ENCODE data around the gene ADAM19.

Gene ADAM19

DNA sequence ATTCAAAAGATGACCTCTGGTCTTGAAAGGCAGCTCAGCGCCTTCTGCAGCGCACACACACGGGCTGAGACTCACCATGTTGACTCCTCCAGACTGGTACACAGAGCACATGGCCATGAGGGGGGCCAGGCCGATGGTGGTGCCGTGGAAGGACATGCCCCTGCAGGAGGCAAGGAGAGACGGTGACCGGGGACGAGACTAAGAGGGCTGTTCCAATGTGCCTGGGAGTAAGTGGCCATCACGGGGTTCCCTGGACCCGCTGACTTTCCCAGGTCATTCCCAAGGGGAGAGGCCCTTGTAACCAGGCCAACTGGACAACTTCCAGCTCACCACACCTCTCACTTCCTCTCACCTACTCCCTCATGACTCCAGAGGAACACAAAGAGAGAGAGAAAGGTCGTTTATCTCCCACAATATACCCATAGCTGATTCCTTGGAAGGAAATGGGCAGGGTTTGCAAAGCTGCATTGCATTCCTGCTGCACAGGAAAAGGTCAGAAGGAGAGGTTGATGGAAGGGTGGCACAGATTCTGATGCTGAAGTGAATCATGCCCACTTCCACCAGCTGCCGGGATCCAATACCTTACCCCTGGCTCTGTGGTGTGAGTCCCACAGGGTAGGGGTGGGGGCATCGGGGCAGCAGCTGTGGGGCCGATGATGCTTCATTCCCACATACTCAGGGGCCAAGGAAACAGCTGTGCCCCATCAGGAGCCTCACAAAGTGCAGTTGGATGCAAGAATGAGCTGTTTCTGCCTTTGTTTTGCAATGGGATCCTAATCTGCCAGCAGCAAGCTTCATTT lies 68.4 kb downstream of the ADAM19 start:
- in situ Hi-C loops (cut with MboI; ENCODE audit: low sequenced_read_pairs, unreplicated experiment): no loop called here
- DNase-seq (ENCODE audit: low spot score): no peak
- TF ChIP-seq, protein P1, sequence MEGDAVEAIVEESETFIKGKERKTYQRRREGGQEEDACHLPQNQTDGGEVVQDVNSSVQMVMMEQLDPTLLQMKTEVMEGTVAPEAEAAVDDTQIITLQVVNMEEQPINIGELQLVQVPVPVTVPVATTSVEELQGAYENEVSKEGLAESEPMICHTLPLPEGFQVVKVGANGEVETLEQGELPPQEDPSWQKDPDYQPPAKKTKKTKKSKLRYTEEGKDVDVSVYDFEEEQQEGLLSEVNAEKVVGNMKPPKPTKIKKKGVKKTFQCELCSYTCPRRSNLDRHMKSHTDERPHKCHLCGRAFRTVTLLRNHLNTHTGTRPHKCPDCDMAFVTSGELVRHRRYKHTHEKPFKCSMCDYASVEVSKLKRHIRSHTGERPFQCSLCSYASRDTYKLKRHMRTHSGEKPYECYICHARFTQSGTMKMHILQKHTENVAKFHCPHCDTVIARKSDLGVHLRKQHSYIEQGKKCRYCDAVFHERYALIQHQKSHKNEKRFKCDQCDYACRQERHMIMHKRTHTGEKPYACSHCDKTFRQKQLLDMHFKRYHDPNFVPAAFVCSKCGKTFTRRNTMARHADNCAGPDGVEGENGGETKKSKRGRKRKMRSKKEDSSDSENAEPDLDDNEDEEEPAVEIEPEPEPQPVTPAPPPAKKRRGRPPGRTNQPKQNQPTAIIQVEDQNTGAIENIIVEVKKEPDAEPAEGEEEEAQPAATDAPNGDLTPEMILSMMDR (IDR thresholded peaks at IDR 0.05; ENCODE audit: borderline replicate concordance, control extremely low read depth, extremely low read depth, insufficient read depth, missing control alignments): no peak

DNA sequence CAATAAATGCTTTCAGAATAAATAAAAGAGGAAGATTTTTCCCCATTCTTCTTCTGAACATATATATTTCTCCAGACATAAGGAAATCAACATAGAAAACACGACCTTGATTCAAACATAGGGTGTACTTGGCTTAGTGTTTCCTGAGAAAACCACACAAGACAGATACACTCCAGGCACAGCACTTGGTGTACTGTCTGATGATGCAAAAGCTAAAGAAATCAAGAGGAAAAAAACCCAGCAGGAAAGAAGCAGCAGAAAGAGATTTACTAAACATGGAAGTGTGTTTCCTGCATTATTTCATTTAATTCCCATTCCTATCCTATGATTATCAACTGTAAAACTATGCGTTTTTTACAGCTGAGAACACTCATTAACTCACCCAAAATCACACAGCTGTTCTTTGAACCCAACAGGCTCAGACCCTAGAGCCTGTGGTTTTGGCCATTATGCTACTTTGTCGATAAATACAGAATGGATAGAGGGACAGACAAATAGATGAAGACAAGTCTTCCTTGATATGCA lies 69.4 kb downstream of the ADAM19 start:
- in situ Hi-C loops (cut with MboI; ENCODE audit: low sequenced_read_pairs, unreplicated experiment): no loop called here

DNA sequence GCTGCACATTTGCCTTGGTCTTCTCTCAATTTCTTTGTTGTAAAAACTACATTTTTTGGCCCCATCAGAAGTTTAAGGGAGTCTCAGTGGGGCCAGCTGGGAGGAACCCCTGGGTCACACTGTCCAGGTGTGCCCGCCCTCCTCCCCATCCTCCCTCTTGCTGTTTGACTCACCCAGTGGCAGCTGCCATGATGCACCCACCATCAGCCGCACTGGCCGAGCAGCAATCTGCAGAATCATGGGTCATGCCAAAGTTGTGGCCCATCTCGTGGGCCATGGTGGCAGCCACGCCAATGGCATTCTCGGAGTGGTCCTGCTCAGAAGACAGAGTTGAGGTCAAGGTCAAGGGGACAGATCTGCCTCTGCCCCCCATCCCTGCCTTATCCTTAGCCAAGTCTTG lies 70.1 kb downstream of the ADAM19 start:
- in situ Hi-C loops (cut with MboI; ENCODE audit: low sequenced_read_pairs, unreplicated experiment): no loop called here
- TF ChIP-seq, protein P1 (IDR thresholded peaks at IDR 0.05; ENCODE audit: borderline replicate concordance, control extremely low read depth, extremely low read depth, insufficient read depth, missing control alignments): no peak
- DNase-seq (ENCODE audit: low spot score): no peak

More for the DNA sequence above, 69.4 kb downstream of the ADAM19 start:
- no peak for DNase-seq (ENCODE audit: low spot score)
- TF ChIP-seq, protein P1 (IDR thresholded peaks at IDR 0.05; ENCODE audit: borderline replicate concordance, control extremely low read depth, extremely low read depth, insufficient read depth, missing control alignments): no peak

DNA sequence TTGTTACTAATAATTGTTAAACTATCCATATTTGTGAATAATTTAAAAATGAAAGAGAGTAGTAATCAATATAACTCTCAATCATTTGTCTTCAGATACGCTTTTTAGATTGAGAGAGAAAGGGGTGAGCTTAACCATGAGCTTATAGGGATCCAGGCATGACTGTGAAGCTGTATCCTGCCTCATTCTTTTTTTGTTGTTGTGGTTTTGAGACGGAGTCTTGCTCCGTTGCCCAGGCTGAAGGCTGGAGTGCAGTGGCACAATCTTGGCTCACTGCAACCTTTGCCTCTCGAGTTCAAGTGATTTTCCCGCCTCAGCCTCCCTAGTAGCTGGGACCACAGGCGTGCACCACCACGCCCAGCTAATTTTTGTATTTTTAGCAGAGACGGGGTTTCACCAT lies 71.5 kb downstream of the ADAM19 start:
- in situ Hi-C loops (cut with MboI; ENCODE audit: low sequenced_read_pairs, unreplicated experiment): no loop called here
- DNase-seq (ENCODE audit: low spot score): no peak
- TF ChIP-seq, protein P1 (IDR thresholded peaks at IDR 0.05; ENCODE audit: borderline replicate concordance, control extremely low read depth, extremely low read depth, insufficient read depth, missing control alignments): no peak

DNA sequence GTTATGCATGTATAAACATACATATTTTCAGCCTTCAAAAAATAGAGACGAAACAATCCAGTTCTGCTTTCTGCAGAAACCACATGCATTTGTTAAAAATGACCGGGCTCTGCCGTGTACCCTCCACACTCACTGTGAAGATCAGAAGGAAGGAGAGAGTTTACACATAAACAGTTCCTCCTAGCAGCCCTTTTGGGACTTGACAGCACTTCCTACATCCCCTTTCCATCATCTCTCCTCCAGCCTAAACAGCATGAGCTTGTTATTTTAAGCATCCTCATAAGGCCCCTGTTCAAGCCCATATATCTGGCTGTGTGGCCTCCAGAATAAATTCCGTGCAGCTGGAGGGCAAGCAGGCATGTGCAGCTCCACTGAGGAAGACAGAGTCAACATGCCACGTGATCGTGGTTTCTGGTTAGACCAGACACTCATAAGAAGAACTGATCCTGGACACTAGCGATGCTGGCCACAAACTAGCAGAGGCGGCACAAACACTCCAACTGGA lies 73.4 kb downstream of the ADAM19 start:
- peak; percentile 69 for DNase-seq (ENCODE audit: low spot score)
- in situ Hi-C loops (cut with MboI; ENCODE audit: low sequenced_read_pairs, unreplicated experiment): no loop called here
- TF ChIP-seq, protein P1 (IDR thresholded peaks at IDR 0.05; ENCODE audit: borderline replicate concordance, control extremely low read depth, extremely low read depth, insufficient read depth, missing control alignments): no peak

DNA sequence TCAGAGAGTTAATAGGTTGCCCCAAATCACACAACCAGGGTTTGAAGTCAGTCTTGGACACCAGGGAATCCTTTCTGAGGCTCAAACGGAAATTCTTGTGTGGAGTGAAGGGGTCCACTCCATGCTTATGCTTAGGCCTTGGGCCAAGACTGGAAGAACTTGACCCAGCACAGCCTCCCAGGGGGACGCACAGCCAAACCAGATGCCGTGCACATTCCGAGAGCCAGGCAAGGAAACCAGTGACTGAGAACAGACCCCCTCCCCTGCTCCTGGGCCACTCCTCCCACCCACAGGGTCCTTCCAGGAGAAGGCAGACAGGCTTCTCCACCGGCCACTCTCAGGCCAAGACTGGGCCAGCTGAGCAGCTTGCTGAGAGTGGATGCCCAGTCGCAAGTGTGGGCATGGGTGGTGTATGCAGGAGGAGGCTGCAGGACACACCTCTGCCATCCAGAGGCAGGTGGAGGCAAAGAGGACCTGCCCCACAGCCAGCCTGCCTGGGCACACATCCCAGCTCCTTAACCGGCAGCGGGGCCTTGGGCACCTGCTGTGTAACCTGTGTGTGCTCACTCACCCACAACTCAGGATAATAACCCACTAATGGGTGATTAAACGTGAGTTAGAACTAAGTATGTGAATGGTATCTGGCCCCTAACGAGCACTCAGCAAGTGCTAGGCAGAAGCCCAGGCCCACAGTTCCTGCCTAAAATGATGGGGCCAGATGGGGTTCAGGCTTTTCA lies 77.5 kb downstream of the ADAM19 start:
- TF ChIP-seq, protein P1 (IDR thresholded peaks at IDR 0.05; ENCODE audit: borderline replicate concordance, control extremely low read depth, extremely low read depth, insufficient read depth, missing control alignments): no peak
- in situ Hi-C loops (cut with MboI; ENCODE audit: low sequenced_read_pairs, unreplicated experiment): no loop called here
- DNase-seq (ENCODE audit: low spot score): no peak

Measured in GM13976 (cell line).